ENCODE results near the gene HIC2.
"Not testable (repeated sequence)": the region's sequence is repeated elsewhere in the genome, so short reads cannot be mapped to it uniquely, and the experiment has no call there.

The HIC2 gene

GRCh38 chr22:21417227-21417746 lies at the start of gene HIC2:
Gene HIC2 (plus strand): TSS chr22:21417371. CDS start chr22:21442832, 25,461 bp downstream.
- DNase-seq = not testable (repeated sequence)

DNA sequence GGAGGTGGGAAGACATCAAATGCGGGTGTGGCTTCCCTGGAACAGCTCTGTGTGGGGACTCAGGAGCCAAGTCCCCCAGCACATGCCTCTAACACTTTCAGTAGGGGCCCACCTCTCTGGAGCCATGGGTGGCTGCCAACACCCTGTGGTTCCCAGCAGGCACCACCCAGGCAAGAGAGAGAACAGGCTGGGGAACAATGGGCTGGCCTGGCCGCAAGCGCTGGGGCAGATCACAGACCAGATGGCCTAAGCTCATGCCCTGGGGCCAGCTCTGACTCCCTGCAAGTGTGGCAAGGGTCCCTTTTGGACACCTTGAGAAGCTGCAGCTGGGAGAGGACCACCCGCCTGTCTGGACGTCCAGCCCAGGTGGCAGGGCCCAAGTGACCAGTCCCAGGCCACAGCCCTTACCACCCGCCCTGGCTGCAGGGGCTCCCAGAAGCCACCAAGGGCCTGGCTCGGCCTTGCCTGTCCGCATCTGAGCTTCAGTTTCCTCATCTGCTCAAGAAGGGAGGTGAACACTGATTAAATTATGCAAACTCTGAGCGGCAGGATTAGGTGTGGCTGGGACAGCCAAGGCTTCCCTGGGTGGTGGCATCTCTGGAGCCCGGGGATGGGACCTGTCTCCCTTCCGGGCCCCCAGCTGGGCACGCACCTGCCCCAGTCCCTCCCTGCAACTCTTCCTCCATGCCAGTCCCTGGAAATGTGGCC lies 48.4 kb upstream of the HIC2 start:
- DNase-seq = not testable (repeated sequence)

DNA sequence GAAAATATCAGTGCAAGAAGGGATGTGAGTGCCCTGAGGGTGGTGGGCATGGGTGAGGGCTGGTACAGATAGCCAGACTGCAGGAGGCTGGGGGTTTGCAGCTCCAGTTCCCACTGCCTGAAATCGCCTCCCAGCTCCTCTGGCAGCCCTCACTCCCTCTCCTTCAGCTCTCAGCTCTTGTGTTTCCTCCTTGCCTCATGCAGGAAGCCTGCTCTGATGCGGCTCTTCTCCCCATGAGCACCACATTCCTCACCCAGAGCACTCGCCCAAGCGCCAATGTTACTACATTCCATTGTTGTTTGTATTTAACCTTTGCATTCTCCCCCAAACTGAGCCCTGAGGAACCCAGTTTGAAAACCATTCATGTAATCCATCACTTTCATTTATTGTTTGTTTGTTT lies 41.3 kb upstream of the HIC2 start:
- DNase-seq = not testable (repeated sequence)

DNA sequence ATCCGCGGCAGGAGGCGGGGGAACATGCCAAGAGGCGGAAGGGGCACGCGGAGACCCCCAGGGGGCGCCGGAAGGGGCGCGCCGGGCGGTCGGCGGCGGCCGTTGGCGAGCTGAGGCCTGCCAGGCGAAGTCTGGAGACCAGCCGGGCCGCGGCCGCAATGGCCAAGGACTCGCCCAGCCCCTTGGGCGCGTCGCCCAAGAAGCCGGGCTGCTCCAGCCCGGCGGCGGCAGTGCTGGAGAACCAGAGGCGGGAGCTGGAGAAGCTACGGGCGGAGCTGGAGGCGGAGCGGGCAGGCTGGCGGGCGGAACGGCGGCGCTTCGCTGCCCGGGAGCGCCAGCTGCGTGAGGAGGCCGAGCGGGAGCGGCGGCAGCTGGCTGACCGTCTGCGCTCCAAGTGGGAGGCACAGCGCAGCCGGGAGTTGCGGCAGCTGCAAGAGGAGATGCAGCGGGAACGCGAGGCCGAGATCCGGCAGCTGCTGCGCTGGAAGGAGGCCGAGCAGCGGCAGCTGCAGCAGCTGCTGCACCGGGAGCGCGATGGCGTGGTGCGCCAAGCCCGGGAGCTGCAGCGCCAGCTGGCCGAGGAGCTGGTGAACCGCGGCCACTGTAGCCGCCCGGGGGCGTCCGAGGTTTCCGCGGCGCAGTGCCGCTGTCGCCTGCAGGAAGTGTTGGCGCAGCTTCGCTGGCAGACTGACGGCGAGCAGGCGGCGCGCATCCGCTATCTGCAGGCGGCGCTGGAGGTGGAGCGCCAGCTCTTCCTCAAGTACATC lies 33.3 kb upstream of the HIC2 start, which contains the start of gene RIMBP3B:
Gene RIMBP3B, plus strand, starts transcription at position 51 of the 767 bp plus-strand sequence. Its CDS starts 108 bp downstream, at position 159.
- DNase-seq = not testable (repeated sequence)

DNA sequence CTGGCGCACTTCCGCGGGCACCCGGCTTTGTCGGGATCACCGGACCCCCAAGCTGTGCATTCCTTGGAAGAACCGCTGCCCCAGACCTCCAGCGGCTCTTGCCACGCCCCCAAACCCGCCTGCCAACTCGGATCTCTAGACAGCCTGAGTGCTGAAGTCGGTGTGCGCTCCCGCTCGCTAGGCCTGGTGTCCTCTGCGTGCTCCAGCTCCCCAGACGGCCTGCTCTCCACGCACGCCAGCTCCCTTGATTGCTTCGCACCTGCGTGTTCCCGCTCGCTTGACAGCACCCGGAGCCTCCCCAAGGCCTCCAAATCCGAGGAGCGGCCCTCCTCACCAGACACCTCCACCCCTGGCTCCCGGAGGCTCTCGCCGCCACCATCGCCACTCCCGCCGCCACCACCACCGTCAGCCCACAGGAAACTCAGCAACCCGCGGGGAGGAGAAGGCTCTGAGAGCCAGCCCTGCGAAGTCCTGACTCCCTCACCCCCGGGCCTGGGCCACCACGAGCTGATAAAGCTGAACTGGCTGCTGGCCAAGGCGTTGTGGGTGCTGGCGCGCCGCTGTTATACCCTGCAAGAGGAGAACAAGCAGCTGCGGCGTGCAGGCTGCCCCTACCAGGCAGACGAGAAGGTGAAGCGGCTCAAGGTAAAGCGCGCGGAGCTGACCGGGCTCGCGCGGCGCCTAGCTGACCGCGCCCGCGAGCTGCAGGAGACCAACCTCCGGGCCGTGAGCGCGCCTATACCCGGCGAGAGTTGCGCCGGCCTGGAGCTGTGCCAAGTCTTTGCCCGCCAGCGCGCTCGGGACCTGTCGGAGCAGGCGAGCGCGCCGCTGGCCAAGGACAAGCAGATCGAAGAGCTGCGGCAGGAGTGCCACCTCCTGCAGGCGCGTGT lies 32.5 kb upstream of the HIC2 start:
- not testable (repeated sequence) for DNase-seq

DNA sequence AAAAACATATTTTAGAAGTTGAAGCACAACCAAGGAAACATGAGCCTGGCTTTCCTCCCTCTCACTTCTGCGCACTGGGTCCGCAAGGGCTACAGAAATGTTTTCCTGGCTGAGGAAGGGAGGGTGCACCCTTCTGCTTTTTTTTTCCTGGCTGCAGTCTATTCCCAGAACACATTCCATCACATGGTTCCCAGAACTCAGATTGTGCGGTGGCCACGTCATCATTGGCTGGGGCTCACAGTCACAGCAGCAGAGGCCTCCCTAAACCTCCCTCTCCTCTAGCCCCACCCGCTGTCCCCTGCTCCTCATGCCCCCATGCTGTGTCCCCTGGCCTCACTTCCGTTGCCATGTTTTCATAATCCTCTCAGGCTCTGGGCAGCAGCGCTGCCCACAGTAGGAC lies 27.7 kb upstream of the HIC2 start:
- not testable (repeated sequence) for DNase-seq

GRCh38 chr22:21390013-21390412 lies 27.2 kb upstream of the HIC2 start:
- not testable (repeated sequence) for DNase-seq

- DNase-seq = not testable (repeated sequence)
Measured at GRCh38 chr22:21394613-21395012, 22.6 kb upstream of the HIC2 start.

GRCh38 chr22:21401197-21401969 lies 15.8 kb upstream of the HIC2 start:
- DNase-seq = not testable (repeated sequence)

DNA sequence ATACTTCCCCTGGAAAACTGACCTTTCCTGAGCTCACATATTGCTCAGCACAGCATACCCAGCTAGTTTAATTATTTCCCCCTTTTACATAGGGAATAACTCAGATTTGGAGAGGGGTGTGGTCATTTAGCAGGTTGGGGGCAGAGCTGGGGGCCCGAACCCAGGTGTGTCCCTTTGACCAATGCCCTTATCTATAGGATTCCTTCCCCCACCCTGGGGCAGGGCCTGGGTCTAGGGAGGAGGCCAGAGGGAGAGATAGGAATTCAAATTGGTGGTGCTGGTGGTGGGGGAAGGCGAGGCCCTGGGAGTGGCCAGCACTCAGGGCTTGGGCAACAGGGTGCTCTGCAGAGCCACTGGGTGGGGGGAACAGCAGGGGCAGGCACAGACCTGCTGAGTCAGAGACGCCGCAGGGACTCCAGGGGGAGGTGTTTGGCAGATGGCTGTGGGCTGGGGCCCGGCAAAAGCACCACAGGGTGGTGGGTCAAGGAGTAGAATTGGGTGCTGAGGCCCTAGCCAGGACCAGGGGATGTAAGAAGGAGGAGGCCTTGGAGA lies 14.3 kb upstream of the HIC2 start:
- DNase-seq = not testable (repeated sequence)

- DNase-seq = not testable (repeated sequence)
Measured at GRCh38 chr22:21407139-21407538, 10.0 kb upstream of the HIC2 start.

- not testable (repeated sequence) for DNase-seq
Measured at GRCh38 chr22:21407792-21408191, 9.4 kb upstream of the HIC2 start.

DNA sequence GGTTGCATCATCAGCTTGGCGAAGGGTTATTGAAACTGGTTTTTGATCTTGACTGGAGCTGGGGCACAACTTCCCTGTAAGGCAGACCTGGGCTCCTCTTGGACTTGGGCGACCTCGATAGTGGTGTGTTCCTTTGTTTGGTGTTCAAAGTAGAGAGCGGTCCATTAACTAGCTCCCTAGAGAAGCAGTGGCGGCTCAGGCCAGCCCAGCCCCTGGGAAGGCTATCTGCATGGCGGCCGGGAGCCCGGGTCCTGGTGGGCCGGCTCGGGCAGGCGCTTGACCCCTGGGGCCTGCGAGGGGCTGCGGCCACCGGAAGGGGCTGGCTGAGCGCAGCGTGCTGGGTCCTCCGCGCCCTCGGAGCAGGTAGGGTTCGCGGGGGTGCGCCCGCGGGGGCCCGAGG lies 796 bp upstream of the HIC2 start:
- not testable (repeated sequence) for DNase-seq

DNA sequence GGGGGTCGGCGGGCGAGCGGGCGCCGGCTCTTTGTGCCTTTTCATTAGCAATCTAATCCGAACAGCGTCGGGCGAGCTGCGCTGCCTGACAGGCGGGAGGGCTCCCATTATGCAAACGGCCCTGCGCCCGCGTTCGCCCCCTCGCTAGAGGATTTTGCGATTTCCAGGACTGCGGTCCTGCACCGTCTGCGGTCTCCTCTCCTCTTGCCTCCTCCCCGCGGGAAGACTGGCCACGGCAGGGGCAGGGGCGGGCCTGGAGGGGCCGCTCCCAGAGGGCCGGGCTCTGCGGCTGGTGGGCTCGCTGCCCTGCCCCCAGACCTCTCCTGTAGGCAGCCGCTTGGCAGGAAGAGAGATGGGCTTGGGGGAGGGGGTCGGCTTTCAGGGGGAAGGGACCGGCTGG lies 682 bp downstream of the HIC2 start:
- not testable (repeated sequence) for DNase-seq

- DNase-seq = not testable (repeated sequence)
Measured at GRCh38 chr22:21418974-21419638, 1.9 kb downstream of the HIC2 start.

GRCh38 chr22:21420180-21420763 lies 3.1 kb downstream of the HIC2 start:
- not testable (repeated sequence) for DNase-seq

DNA sequence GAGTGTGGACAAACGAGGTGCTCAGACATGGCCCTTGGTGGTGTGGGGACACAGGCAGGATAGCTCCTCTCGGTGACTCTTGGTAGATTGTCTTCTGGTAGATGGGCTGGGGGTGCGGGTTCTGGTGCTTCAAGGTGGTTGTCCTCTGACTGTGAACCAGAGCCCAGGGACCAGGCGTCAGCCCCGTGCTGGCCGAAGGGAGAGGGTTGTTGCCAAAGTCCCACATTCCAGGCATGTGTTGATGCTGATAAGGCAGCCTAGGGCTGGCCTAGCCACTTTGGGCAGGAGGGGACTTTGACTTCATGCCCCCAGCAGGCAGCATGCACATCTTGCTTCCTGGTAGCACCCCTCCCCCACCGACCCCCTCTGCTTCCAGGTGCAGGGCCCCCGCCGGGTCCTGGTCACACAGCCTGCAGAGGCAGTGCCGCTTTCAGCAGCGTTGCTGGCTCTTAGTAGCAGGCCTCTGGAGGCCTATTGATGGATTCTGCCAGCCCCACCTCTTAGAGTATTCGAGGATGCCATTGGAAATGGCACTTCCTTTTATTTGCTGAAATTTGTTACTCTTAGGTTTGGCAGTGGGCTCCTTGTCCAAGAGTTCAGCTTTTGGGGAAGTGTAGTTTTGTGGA lies 7.0 kb downstream of the HIC2 start:
- DNase-seq = not testable (repeated sequence)

DNA sequence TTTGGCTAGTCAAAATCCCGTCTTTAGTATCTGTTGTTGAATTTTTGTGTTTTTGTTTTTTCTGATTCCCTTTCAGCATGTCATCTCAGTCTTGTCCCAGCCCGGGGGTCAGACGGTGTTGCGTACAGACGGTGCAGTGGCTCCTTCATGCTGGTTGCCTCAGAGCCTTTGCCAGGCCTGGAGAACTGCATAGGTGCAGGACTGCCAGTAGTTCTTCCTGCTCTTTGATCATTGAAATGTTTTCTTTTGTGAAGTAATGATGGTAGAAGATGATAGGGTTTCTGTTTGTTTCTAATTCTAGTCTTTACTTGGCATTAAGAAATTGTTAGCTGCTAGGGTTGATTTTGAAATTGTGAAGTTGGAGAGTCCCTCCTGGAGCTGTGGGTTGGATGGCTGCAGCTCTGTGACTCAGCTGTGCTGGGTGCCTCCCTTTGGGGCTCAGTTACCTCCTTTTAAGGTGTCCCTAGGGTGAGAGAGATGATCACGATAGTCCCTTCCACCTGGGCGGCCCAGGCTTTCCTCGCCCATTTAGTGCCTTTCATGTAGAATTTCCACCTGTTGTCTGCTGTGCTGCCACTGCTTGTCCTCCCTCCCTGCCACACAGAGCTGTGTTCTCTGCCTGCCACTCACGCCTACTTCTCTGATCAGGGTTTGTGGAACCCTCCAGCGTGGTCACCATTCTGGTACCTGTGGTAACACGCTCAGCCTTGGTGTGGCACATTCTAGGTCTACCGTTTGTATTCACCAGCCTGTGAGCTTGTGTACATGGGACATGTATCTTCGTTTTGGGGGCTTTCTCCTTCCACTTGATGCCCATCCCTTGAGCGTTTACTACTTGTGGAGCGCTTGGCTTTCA lies 17.4 kb downstream of the HIC2 start:
- not testable (repeated sequence) for DNase-seq

All from eye (tissue), 1 donor.